BLaER1 (cell line): ENCODE measurements around the gene ZNRF1.
A peak's percentile ranks its signal among the peaks of the same experiment; 100 is the strongest.

ENCODE experiments used
- H3K27ac ChIP-seq: shearing (Covaris generic); formaldehyde crosslinking; 2 replicates; pipeline ENCODE4 v1.8.1; 2022
- H3K27me3 ChIP-seq: shearing (Covaris generic); formaldehyde crosslinking; 2 replicates; pipeline ENCODE4 v1.8.1; 2022
- H3K36me3 ChIP-seq: shearing (Covaris generic); formaldehyde crosslinking; 2 replicates; pipeline ENCODE4 v1.8.1; 2022
- H3K4me1 ChIP-seq: shearing (Covaris generic); formaldehyde crosslinking; 2 replicates; pipeline ENCODE4 v1.8.1; 2022
- H3K4me2 ChIP-seq: shearing (Covaris generic); formaldehyde crosslinking; 2 replicates; pipeline ENCODE4 v1.8.1; 2022
- H3K4me3 ChIP-seq: shearing (Covaris generic); formaldehyde crosslinking; 2 replicates; pipeline ENCODE4 v1.8.1; 2022
- H3K9ac ChIP-seq: shearing (Covaris generic); formaldehyde crosslinking; 2 replicates; pipeline ENCODE4 v1.8.1; 2022
- H3K9me3 ChIP-seq: shearing (Covaris generic); formaldehyde crosslinking; 2 replicates; pipeline ENCODE4 v1.8.1; 2022
- H4K20me1 ChIP-seq: shearing (Covaris generic); formaldehyde crosslinking; 2 replicates; pipeline ENCODE4 v1.8.1; 2022
- Cebpa-rat ChIP-seq: shearing (Covaris generic); IDR thresholded peaks from 2 replicates; pipeline ENCODE4 v1.8.1; 2022

ZNRF1 gene

GRCh38 chr16:75092777-75093176, 94.0 kb downstream of the ZNRF1 start:
- Histone ChIP-seq H3K4me1 (peaks cover 99% of the 10 kb centered on the region), H3K4me3 (no peak overlapping the region), H3K4me2 (no peak overlapping the region), H3K27me3 (no peaks in the 10 kb centered on the region), H3K27ac (peak overlapping the region; percentile 15; the same call in 1 of the 2 replicates), H4K20me1 (peaks cover 100% of the 10 kb centered on the region), H3K36me3 (peaks cover 72% of the 10 kb centered on the region), H3K9ac (no peak overlapping the region; the same call in 1 of the 2 replicates), H3K9me3 (no peaks in the 10 kb centered on the region)
- no peak for TF ChIP-seq Cebpa-rat

DNA sequence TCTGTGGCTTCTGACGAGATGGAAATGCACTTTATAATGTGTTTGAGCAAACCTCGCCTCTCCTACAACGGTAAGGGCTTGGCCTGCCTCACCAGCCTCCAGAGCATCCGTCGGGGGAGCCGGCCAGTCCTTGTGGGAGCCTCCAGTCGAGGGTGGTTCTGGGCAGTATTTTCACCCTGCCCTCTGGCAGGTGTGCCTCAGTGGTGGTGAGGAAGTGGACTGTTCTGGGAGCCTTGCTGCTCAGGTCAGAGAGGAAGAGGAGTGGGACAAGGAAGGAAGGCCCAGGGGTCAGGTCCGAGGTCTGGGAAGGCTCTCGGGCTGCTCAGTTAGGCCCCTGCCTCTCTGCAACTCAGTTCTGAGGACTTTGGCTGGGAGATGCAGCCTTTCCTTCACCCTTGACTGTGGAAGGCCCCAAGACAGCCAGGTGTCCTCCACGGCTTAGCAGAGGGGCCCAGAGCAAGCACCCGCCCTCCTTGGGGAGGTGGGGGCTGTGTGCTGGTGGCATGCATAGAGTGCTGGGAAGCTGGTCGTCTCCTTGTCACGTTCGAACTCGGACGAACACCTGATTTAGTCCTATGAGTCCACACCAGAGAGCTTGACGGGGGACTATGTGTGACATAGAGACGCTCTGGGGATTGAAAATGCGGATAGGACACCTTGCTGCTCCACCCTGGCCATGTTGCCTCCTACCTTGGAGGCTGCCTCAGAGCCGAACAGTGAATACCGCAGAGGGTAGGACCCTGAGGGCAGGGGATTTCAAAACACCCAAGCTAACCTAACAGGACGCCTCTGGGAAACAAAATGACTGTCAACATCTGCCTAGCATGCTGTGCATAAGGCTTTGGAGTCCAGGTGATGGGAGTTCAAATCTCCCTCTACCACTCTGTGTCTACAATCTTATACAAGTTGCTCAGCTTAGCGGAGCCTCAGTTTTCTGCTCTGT, 95.0 kb downstream of the ZNRF1 start:
- no peak for TF ChIP-seq Cebpa-rat
- Histone ChIP-seq H3K4me1 (peaks cover 99% of the 10 kb centered on the region), H3K36me3 (peaks cover 65% of the 10 kb centered on the region), H3K4me3 (no peak overlapping the region), H4K20me1 (peaks cover 100% of the 10 kb centered on the region), H3K9me3 (no peaks in the 10 kb centered on the region), H3K9ac (no peak overlapping the region), H3K4me2 (peak overlapping the region; percentile 89), H3K27me3 (no peaks in the 10 kb centered on the region), H3K27ac (peak overlapping the region; percentile 88)

- Histone ChIP-seq H3K4me3 (no peak overlapping the region), H3K36me3 (peaks cover 52% of the 10 kb centered on the region), H3K4me2 (peak overlapping the region; percentile 89), H3K9me3 (no peaks in the 10 kb centered on the region), H3K9ac (peak overlapping the region; percentile 47; the same call in 1 of the 2 replicates), H3K4me1 (peaks cover 99% of the 10 kb centered on the region), H3K27ac (peak overlapping the region; percentile 88), H3K27me3 (no peaks in the 10 kb centered on the region), H4K20me1 (peaks cover 100% of the 10 kb centered on the region)
- no peak for TF ChIP-seq Cebpa-rat
These were observed 96.4 kb downstream of the ZNRF1 start for GRCh38 chr16:75095204-75095621.

DNA sequence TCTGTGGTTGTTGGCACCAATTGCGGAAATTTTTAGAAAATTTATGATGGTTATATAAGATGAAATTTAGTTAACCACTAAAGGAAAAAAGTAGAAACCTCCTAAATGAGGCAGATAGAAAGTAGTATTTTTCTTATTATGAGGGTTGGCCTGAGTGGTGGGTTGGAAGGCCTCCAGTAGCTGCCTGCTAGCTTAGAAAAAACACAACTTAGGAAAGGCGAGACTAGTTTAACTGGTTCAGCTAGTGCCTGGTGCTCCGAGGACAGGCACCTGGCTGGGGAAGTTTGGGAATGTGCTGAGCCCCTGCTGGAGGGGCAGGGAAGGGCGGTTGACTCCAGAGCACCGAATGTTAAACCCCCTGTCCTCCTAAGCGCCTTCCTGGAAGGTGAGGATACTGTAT, 97.8 kb downstream of the ZNRF1 start:
- Histone ChIP-seq H3K27ac (peak overlapping the region; percentile 88), H3K9me3 (no peaks in the 10 kb centered on the region), H3K4me1 (peaks cover 100% of the 10 kb centered on the region), H3K4me3 (no peak overlapping the region), H4K20me1 (peaks cover 100% of the 10 kb centered on the region), H3K4me2 (peak overlapping the region; percentile 89), H3K27me3 (no peaks in the 10 kb centered on the region), H3K36me3 (peaks cover 61% of the 10 kb centered on the region), H3K9ac (no peak overlapping the region)
- TF ChIP-seq Cebpa-rat, result no peak

- H3K27me3 ChIP-seq, result no peaks in the 10 kb centered on the region
- H3K27ac ChIP-seq, result peak overlapping the region; percentile 88
- no peaks in the 10 kb centered on the region for H3K9me3 ChIP-seq
- peak overlapping the region; percentile 89 for H3K4me2 ChIP-seq
- H4K20me1 ChIP-seq, result peaks cover 100% of the 10 kb centered on the region
- H3K36me3 ChIP-seq, result peaks cover 67% of the 10 kb centered on the region
- peaks cover 100% of the 10 kb centered on the region for H3K4me1 ChIP-seq
- TF ChIP-seq Cebpa-rat, result no peak
- 0 out of 2 replicates have a peak overlapping the region, but pooled peaks have one; percentile 12 for H3K4me3 ChIP-seq
- H3K9ac ChIP-seq, result peak overlapping the region; percentile 51
These were observed 98.5 kb downstream of the ZNRF1 start for GRCh38 chr16:75097191-75097761.

GRCh38 chr16:75097941-75098901, 99.4 kb downstream of the ZNRF1 start:
- Histone ChIP-seq H3K4me1 (peaks cover 100% of the 10 kb centered on the region), H4K20me1 (peaks cover 100% of the 10 kb centered on the region), H3K9ac (peak overlapping the region; percentile 57), H3K4me3 (peak overlapping the region; percentile 12; the same call in 1 of the 2 replicates), H3K9me3 (no peaks in the 10 kb centered on the region), H3K27ac (peak overlapping the region; percentile 88), H3K36me3 (peaks cover 68% of the 10 kb centered on the region), H3K27me3 (no peaks in the 10 kb centered on the region), H3K4me2 (peak overlapping the region; percentile 89)
- no peak for TF ChIP-seq Cebpa-rat

DNA sequence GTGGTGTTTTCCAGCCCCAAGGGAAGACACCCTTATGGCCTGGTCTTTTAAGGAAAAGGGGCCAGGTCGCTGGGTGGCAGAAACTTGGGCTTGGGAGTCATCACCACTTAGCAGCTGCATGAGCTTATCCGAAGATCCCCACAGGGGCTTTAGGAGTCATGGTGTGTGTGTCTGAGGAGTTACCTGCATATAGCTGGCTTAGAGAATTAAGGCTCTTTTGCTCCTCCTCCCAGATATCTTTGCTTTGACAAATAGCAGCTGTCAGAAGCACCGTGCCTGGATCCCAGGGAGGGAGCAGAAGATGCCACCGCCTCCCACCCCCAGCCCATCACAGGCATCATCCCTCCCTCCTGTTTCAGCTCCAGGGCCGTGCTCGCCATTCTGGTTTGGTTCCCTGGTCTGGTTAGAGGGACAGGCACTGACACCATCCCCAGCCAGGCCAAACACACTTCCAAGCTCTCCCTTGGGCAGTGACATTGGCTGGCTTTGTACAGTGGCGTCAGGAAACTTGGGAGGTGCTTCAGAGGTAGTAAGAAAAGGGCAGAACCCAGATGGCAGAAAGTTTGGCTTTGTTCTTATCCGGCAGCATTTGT, 100.3 kb downstream of the ZNRF1 start:
- Histone ChIP-seq H3K4me1 (peaks cover 100% of the 10 kb centered on the region), H3K27me3 (no peaks in the 10 kb centered on the region), H3K9me3 (no peaks in the 10 kb centered on the region), H3K27ac (peak overlapping the region; percentile 88), H3K4me2 (peak overlapping the region; percentile 89), H4K20me1 (peaks cover 96% of the 10 kb centered on the region), H3K4me3 (peak overlapping the region; percentile 41), H3K36me3 (peaks cover 58% of the 10 kb centered on the region), H3K9ac (peak overlapping the region; percentile 57)
- TF ChIP-seq Cebpa-rat, result no peak

- peak overlapping the region; percentile 88 for H3K27ac ChIP-seq
- peak overlapping the region; percentile 41 for H3K4me3 ChIP-seq
- H3K36me3 ChIP-seq, result peaks cover 56% of the 10 kb centered on the region
- H3K27me3 ChIP-seq, result no peaks in the 10 kb centered on the region
- no peak for TF ChIP-seq Cebpa-rat
- H3K9ac ChIP-seq, result peak overlapping the region; percentile 57
- peak overlapping the region; percentile 89 for H3K4me2 ChIP-seq
- peaks cover 100% of the 10 kb centered on the region for H3K4me1 ChIP-seq
- H3K9me3 ChIP-seq, result no peaks in the 10 kb centered on the region
- H4K20me1 ChIP-seq, result peaks cover 96% of the 10 kb centered on the region
These were observed 101.1 kb downstream of the ZNRF1 start for GRCh38 chr16:75099738-75100602.
